K562 (cell line): Measurements from ENCODE around the gene CAPN10. TPM values are rescaled to one million over a fixed set of nuclear protein-coding genes. Genes with fewer than 3 reads are reported as not detected.

Experiments
- ATAC-seq: fragments of 200-7000 bp; cut with Tn5 transposase; 3 replicates; pipeline ENCODE4 v1.9.1; 2020; ENCODE audit warnings: moderate library complexity
- BruUV-seq: library from RNA; stranded (reverse); fragments of 400-500 nt; replicated peaks from 2 replicates; lab custom pipeline; 2021; lab: Mats Ljungman, UMichigan
- CTCF ChIA-PET: fragments of 300-600 bp; formaldehyde crosslinking; extraction: SDS; loops from one replicate; lab custom pipeline; 2021; ENCODE audit warnings: low intra/inter-chr PET ratio; lab: Yijun Ruan, JAX
- POLR2A ChIA-PET: fragments of 300-600, 350-650 bp; sonication (Branson Sonifier 250); formaldehyde crosslinking; extraction: SDS; loops from one replicate; lab custom pipeline; 2021; ENCODE audit warnings: antibody characterized with exemption, inconsistent platforms; lab: Yijun Ruan, JAX
- DNase-seq, 4 experiments: peaks; one replicate each; pipeline versions ENCODE4 v3.0.0 to v3.0.0-alpha.2; 2011 to 2018; ENCODE audit warnings: low spot score in 3 of 4, mixed read lengths in 3 of 4; ENCODE audit errors: extremely low read depth in 1 of 4
- FAIRE-seq: peaks from 2 replicates; lab custom pipeline; 2011; peaks lifted over from hg19 to GRCh38; lab: Jason Lieb, UNC
- H2AFZ ChIP-seq: 2 replicates; pipeline ENCODE4 v1.6.0; 2011; ENCODE audit warnings: low read depth, low read length, control low read depth, inconsistent platforms
- H3K27ac ChIP-seq: fragments of 200-600 bp; 3 replicates; pipeline ENCODE4 v1.8.0; 2011; ENCODE audit warnings: low read depth, mild to moderate bottlenecking, control low read depth, inconsistent platforms, low read length, moderate library complexity, mixed read lengths; ENCODE audit errors: extremely low read depth
- H3K27me3 ChIP-seq, 2 experiments: fragments of 300-600 bp in 1 of 2; 2 replicates in 1 of 2; 3 replicates in 1 of 2; pipeline versions ENCODE4 v1.6.0 to v1.8.0; 2011; ENCODE audit warnings: inconsistent platforms in 2 of 2, low read length in 2 of 2, mild to moderate bottlenecking in 1 of 2, mixed read lengths in 1 of 2, moderate library complexity in 1 of 2; ENCODE audit not compliant: control insufficient read depth in 2 of 2, insufficient read depth in 2 of 2
- H3K36me3 ChIP-seq: fragments of 300-600 bp; 3 replicates; pipeline ENCODE4 v1.8.0; 2011; ENCODE audit warnings: mild to moderate bottlenecking, low read length, inconsistent platforms; ENCODE audit not compliant: control insufficient read depth, insufficient read depth
- H3K4me1 ChIP-seq, 2 experiments: fragments of 200-600 bp in 1 of 2; replicated peaks in 1 of 2; 2 replicates in 1 of 2; 3 replicates in 1 of 2; pipeline versions ENCODE4 v1.5.1 to v1.8.0; 2011; ENCODE audit warnings: inconsistent platforms in 2 of 2, low read length in 2 of 2, mild to moderate bottlenecking in 1 of 2, mixed read lengths in 1 of 2, moderate library complexity in 1 of 2; ENCODE audit not compliant: control insufficient read depth in 2 of 2, insufficient read depth in 2 of 2
- H3K4me2 ChIP-seq: 2 replicates; pipeline ENCODE4 v1.6.1; 2011; ENCODE audit warnings: low read length, control low read depth, inconsistent platforms, mixed read lengths; ENCODE audit not compliant: insufficient read depth
- H3K4me3 ChIP-seq: fragments of 200-600 bp; sonication (generic), shearing (Covaris generic); 2 replicates; pipeline ENCODE4 v1.5.1; 2016; ENCODE audit warnings: control low read depth, inconsistent platforms
- H3K79me2 ChIP-seq: fragments of 200-600 bp; 3 replicates; pipeline ENCODE4 v1.8.0; 2011; ENCODE audit warnings: low read length, inconsistent platforms; ENCODE audit not compliant: control insufficient read depth, insufficient read depth
- H3K9ac ChIP-seq, 2 experiments: 2 replicates each; pipeline versions ENCODE4 v1.6.0 to v1.6.1; 2011; ENCODE audit warnings: low read depth in 2 of 2, low read length in 2 of 2, control low read depth in 1 of 2, inconsistent platforms in 1 of 2, mild to moderate bottlenecking in 1 of 2, mixed read lengths in 1 of 2; ENCODE audit not compliant: insufficient read depth in 1 of 2
- H3K9me1 ChIP-seq: one replicate; pipeline ENCODE4 v1.6.0; 2011; ENCODE audit warnings: inconsistent platforms, mild to moderate bottlenecking, low read length, moderate library complexity; ENCODE audit not compliant: control insufficient read depth, insufficient read depth
- H3K9me3 ChIP-seq: replicated peaks from 2 replicates; pipeline ENCODE4 v1.5.1; 2011; ENCODE audit warnings: low read depth, low read length, inconsistent platforms; ENCODE audit not compliant: control insufficient read depth, insufficient read depth
- H4K20me1 ChIP-seq: replicated peaks from 2 replicates; pipeline ENCODE4 v1.6.1; 2011; ENCODE audit warnings: low read length, inconsistent platforms, mixed read lengths; ENCODE audit not compliant: control insufficient read depth, insufficient read depth
- BDP1 ChIP-seq: IDR thresholded peaks from 3 replicates; pipeline ENCODE4 v1.6.1; 2011; ENCODE audit not compliant: insufficient read length, insufficient read depth
- BRD4 ChIP-seq: fragments of 200-600 bp; sonication (generic); IDR thresholded peaks from 2 replicates; pipeline ENCODE4 v1.6.1; 2017; ENCODE audit warnings: inconsistent platforms
- FOXP1 ChIP-seq: sonication (generic); formaldehyde crosslinking; IDR thresholded peaks from 2 replicates; pipeline ENCODE4 v1.8.0; 2022; ENCODE audit warnings: mild to moderate bottlenecking, missing genetic modification reagents
- HDAC2 ChIP-seq: fragments of 450-650 bp; IDR thresholded peaks from 2 replicates; pipeline ENCODE4 v1.6.1; 2016; ENCODE audit warnings: mild to moderate bottlenecking
- KHSRP ChIP-seq: fragments of 450-650 bp; IDR thresholded peaks from 2 replicates; pipeline ENCODE4 v1.6.1; 2017
- MEIS2 ChIP-seq: fragments of 450-650 bp; IDR thresholded peaks from 2 replicates; pipeline ENCODE4 v1.6.1; 2014; ENCODE audit warnings: mild to moderate bottlenecking; ENCODE audit not compliant: partially characterized antibody
- MTA3 ChIP-seq: fragments of 450-650 bp; formaldehyde crosslinking; IDR thresholded peaks from 2 replicates; pipeline ENCODE4 v1.6.1; 2017; ENCODE audit warnings: mild to moderate bottlenecking, borderline replicate concordance
- NCOA1 ChIP-seq: fragments of 450-650 bp; IDR thresholded peaks from 2 replicates; pipeline ENCODE4 v1.6.1; 2016; ENCODE audit warnings: low read depth
- NRF1 ChIP-seq, 2 experiments: fragments of 450-650 bp; IDR thresholded peaks in 1 of 2; conservative IDR thresholded peaks in 1 of 2; 2 replicates each; pipeline ENCODE4 v1.6.1; 2014; ENCODE audit warnings: mild to moderate bottlenecking in 2 of 2
- PRMT5 ChIP-seq: sonication (generic); formaldehyde crosslinking; IDR thresholded peaks from 2 replicates; pipeline ENCODE4 v1.5.0; 2020; ENCODE audit warnings: missing genetic modification reagents
- RBM34 ChIP-seq: fragments of 200-400 bp; formaldehyde crosslinking; IDR thresholded peaks from 2 replicates; pipeline ENCODE4 v1.6.1; 2018; ENCODE audit warnings: low read length, borderline replicate concordance; ENCODE audit not compliant: insufficient read depth
- TFAM ChIP-seq: fragments of 250-450 bp; sonication (Bioruptor Pico); conservative IDR thresholded peaks from 2 replicates; pipeline ENCODE4 v1.5.0; 2021; ENCODE audit warnings: mild to moderate bottlenecking, moderate library complexity
- TFE3 ChIP-seq: fragments of 450-650 bp; formaldehyde crosslinking; IDR thresholded peaks from 2 replicates; pipeline ENCODE4 v1.4.0; 2020; ENCODE audit warnings: mild to moderate bottlenecking, mixed read lengths
- YY1 ChIP-seq, 3 experiments: IDR thresholded peaks; 2 replicates each; pipeline ENCODE4 v1.6.1; 2011; ENCODE audit warnings: low read length in 2 of 3, mild to moderate bottlenecking in 2 of 3, moderate library complexity in 2 of 3, borderline replicate concordance in 1 of 3, control low read depth in 1 of 3, low read depth in 1 of 3; ENCODE audit not compliant: insufficient read depth in 3 of 3, insufficient replicate concordance in 2 of 3, control insufficient read depth in 1 of 3, insufficient read length in 1 of 3; ENCODE audit errors: extremely low read depth in 1 of 3
- ZNF766 ChIP-seq: fragments of 200-800 bp; sonication (Bioruptor generic); conservative IDR thresholded peaks from 2 replicates; pipeline ENCODE4 v1.6.1; 2016; ENCODE audit warnings: missing genetic modification characterization, missing compliant biosample characterization
- ZNF79 ChIP-seq: fragments of 250-450 bp; sonication (Bioruptor Pico); IDR thresholded peaks from 2 replicates; pipeline ENCODE4 v1.4.0; 2020; ENCODE audit warnings: low read depth, mild to moderate bottlenecking, moderate library complexity
- WGBS: fragments of 100-300 bp; shearing (Covaris generic); methylation state at CpG from one replicate; pipeline ENCODE4 v1.1.6; 2016; ENCODE audit warnings: low coverage, mixed read lengths; ENCODE audit not compliant: insufficient coverage; ENCODE audit errors: missing lambda C conversion rate; 5-methylcytosine and 5-hydroxymethylcytosine counted together
- in situ Hi-C: fragments of 300-500 bp; cut with MboI; formaldehyde crosslinking; loops from 4 replicates; pipeline ENCODE4 v1.15.0; 2018; ENCODE audit warnings: inconsistent platforms, mixed read lengths
- intact Hi-C: fragments of 100-400 bp; cut with micrococcal nuclease; formaldehyde crosslinking; loops from 2 replicates; pipeline ENCODE4 v1.14.2; 2022
- polyA plus RNA-seq, 8 experiments: library from polyadenylated mRNA; depleted of rRNA in 4 of 8; stranded (reverse) in 5 of 8; unstranded in 3 of 8; fragments of >200 nt; fragmentation: Nextera tagmentation in 2 of 8; fragmentation: Illumina TruSeq in 1 of 8; extraction: Ambion mirVana in 2 of 8; extraction: Trizol in 1 of 8; gene quantifications; 2 replicates each; pipeline versions ENCODE4 v1.2.1 to v1.2.3, GENCODE V29; 2011 to 2014; ENCODE audit warnings: inconsistent platforms in 1 of 8, missing spikeins in 1 of 8
- total RNA-seq, 7 experiments: library from RNA; depleted of rRNA in 6 of 7; stranded (reverse); fragments of >200 nt in 6 of 7; fragmentation: Illumina TruSeq in 2 of 7; extraction: Trizol in 2 of 7; gene quantifications; 2 replicates each; pipeline versions ENCODE4 v1.2.1 to v1.2.3, GENCODE V29; 2011 to 2021; ENCODE audit warnings: low replicate concordance in 1 of 7
- TF ChIP-seq, protein P1 (sequence below): fragments of 250-450 bp; sonication (Bioruptor Pico); IDR thresholded peaks from 2 replicates; pipeline ENCODE4 v1.4.0; 2020; ENCODE audit warnings: mild to moderate bottlenecking
- TF ChIP-seq, protein P2 (sequence below), 3 experiments: IDR thresholded peaks in 2 of 3; conservative IDR thresholded peaks in 1 of 3; 2 replicates each; pipeline ENCODE4 v1.5.1; 2011 to 2012; ENCODE audit warnings: low read length in 3 of 3, mild to moderate bottlenecking in 3 of 3, control low read depth in 2 of 3, improper control_type of control experiment in 1 of 3, inconsistent platforms in 1 of 3, low read depth in 1 of 3, mixed read lengths in 1 of 3, moderate library complexity in 1 of 3; ENCODE audit not compliant: insufficient read depth in 2 of 3

Gene CAPN10
- total and polyA plus RNA-seq, 9 of the 15 experiments (the other 6 are each of a cell fraction or from before 2014, with no cell fraction given): 0.08 to 26.1 (median 8.4) TPM

DNA sequence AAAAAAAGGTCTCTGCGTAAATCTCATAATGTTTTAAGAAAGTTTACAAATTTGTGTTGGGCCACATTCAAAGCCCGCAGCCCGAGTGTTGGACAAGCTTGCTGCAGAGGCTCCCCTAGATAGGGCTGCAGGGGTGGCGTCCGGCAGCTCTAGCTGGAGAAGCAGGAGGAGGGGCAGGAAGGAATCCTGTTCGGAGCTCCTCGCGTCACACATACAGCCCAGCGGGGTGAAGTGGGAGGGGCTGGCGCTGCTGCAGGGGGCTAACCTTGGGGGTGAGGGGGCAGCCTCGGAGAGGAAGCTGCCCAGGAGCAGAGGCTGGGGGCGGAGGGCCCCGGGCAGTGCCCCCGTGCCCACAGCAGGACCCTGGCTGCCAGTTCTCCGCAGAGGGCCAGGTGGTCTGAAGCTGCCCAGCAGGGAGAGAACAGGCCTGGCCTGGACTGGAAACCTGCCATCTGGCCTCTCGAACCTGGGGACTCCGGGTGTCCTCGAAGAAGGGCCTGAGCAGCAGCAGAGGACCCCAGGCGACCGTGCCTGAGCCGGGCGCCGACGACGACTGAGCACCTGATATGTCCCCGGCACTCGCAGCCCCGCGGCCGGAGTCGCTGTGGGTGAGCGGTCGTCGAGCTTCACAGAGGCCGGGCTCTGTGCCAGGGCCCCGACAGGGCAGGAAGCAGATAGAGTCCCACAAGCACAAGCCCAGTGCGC, 36.1 kb downstream of the CAPN10 start:
- ATAC-seq (no peak), DNase-seq (no peak), FAIRE-seq (no peak)
- no peaks in the 10 kb centered on the region for H4K20me1 ChIP-seq
- no peaks in the 10 kb centered on the region for H3K36me3 ChIP-seq
- H3K4me2 ChIP-seq: no peak overlapping the region
- no peaks in the 10 kb centered on the region for H3K9me3 ChIP-seq
- no peak overlapping the region for H3K4me3 ChIP-seq
- in situ Hi-C loops: no loop called here
- CTCF ChIA-PET: no interaction called here
- no peak overlapping the region for H3K9ac ChIP-seq
- 39% methylated on average over 7 of the region's 37 CpGs for WGBS
- no peaks in the 10 kb centered on the region for H3K79me2 ChIP-seq
- intact Hi-C loops: no loop called here
- no peaks in the 10 kb centered on the region for H3K9me1 ChIP-seq
- H3K4me1 ChIP-seq: peaks cover 0 to 52% of the 10 kb centered on the region in 2 experiments; a peak in 2 of 5 replicates
- POLR2A ChIA-PET: no interaction called here
- H3K27me3 ChIP-seq: no peaks in the 10 kb centered on the region
- TF ChIP-seq TFE3 (CRISPR knock-in tag) (no peak), NCOA1 (no peak), KHSRP (no peak), ZNF766 (CRISPR knock-in tag) (no peak), MTA3 (no peak), YY1 (IDR thresholded peaks at IDR 0.05; ENCODE audit: borderline replicate concordance in 1 of 3, control insufficient read depth in 1 of 3, extremely low read depth in 1 of 3, insufficient read depth in 3 of 3, insufficient read length in 1 of 3, insufficient replicate concordance in 2 of 3, low read depth in 1 of 3, low read length in 2 of 3) (no peak), MEIS2 (no peak), ZNF79 (CRISPR knock-in tag) (no peak), BDP1 (no peak), FOXP1 (CRISPR knock-in tag) (no peak), BRD4 (no peak), HDAC2 (no peak), NRF1 (conservative IDR thresholded peaks at IDR 0.05 in 1 of 2, IDR thresholded peaks at IDR 0.05 in 1 of 2) (no peak), TFAM (CRISPR knock-in tag) (no peak), RBM34 (no peak), PRMT5 (CRISPR knock-in tag) (no peak)
- TF ChIP-seq, protein P1, sequence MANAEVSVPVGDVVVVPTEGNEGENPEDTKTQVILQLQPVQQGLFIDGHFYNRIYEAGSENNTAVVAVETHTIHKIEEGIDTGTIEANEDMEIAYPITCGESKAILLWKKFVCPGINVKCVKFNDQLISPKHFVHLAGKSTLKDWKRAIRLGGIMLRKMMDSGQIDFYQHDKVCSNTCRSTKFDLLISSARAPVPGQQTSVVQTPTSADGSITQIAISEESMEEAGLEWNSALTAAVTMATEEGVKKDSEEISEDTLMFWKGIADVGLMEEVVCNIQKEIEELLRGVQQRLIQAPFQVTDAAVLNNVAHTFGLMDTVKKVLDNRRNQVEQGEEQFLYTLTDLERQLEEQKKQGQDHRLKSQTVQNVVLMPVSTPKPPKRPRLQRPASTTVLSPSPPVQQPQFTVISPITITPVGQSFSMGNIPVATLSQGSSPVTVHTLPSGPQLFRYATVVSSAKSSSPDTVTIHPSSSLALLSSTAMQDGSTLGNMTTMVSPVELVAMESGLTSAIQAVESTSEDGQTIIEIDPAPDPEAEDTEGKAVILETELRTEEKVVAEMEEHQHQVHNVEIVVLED (CRISPR knock-in tag): no peak
- TF ChIP-seq, protein P2, sequence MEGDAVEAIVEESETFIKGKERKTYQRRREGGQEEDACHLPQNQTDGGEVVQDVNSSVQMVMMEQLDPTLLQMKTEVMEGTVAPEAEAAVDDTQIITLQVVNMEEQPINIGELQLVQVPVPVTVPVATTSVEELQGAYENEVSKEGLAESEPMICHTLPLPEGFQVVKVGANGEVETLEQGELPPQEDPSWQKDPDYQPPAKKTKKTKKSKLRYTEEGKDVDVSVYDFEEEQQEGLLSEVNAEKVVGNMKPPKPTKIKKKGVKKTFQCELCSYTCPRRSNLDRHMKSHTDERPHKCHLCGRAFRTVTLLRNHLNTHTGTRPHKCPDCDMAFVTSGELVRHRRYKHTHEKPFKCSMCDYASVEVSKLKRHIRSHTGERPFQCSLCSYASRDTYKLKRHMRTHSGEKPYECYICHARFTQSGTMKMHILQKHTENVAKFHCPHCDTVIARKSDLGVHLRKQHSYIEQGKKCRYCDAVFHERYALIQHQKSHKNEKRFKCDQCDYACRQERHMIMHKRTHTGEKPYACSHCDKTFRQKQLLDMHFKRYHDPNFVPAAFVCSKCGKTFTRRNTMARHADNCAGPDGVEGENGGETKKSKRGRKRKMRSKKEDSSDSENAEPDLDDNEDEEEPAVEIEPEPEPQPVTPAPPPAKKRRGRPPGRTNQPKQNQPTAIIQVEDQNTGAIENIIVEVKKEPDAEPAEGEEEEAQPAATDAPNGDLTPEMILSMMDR (IDR thresholded peaks at IDR 0.05 in 2 of 3, conservative IDR thresholded peaks at IDR 0.05 in 1 of 3; ENCODE audit: insufficient read depth in 2 of 3, low read depth in 1 of 3, low read length in 3 of 3): no peak
- no peak overlapping the region for H3K27ac ChIP-seq
- no TSS peak for BruUV-seq
- H2AFZ ChIP-seq: no peak overlapping the region
